Measurements from ENCODE around the gene TRERF1.
"Not testable (repeated sequence)": the region's sequence is repeated elsewhere in the genome, so short reads cannot be mapped to it uniquely, and the experiment has no call there.

Gene TRERF1

DNA sequence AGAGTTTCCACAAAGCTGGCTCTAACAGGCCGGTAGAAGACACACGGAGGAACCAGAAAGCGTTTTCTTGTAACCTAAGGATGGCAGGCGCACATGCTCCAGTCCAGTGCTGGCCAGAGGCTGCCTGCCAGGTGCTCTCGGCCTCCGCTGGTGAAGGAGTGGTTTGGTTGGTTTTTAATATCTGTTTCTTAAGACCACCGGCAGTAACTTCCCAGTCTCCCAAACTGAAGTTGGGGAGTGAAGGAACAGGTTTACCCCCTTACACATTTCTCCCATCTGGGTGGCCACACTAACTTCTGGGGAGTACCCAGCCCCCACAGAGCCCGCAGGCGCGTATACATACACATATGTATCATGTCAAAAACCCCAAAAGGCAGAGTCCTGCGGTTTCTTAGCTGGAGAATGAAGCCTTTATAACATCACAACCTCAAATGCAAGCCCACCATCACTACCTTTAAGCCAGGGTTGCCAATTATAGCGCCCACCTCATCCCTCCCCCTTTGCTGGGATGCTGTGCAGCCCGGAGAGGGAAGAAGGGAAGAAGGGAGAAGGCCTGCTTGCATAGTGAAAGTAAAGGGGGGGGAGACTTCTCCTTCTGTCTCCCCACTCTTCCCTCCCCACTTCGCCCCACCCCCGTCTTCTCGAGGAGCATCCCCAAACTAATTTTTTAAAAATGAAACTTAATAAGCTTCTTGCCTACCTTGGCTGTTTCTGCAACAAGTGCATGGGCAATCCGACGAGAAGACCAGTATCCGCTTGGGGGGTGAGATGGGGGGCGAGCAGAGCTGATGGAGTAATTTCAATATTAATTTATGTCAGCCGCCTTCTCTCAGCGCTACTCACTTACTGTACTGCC, 1.0 kb downstream of the TRERF1 start:
- no peak for DNase-seq (ENCODE audit: low spot score)

DNA sequence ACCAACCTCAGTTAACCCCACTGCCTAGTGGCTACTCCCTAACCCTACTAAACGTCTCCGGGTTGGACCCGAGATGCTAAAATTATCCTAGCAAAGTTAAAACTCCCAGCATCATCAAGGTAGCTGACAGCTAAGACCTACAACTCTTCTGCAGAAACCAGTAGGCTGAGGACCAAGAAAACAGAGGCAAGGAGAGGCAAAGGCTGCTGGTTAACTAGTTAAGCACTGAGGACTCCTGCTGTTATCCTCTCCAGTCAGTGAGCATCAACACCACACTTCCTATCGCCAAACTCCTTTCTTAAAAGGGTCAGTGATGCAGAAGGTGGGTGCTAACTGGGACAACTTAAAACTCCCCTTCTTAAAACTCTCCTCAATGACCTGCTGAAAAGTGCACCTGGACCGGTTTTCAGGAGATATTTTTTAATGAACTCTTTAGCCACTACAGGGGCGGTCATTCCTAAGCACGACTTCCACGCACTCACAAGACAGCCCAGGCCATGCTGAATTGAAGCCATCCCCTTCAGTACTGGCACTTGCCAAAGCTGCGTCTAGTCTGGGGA, 1.7 kb downstream of the TRERF1 start:
- DNase-seq (ENCODE audit: low spot score), result no peak

DNA sequence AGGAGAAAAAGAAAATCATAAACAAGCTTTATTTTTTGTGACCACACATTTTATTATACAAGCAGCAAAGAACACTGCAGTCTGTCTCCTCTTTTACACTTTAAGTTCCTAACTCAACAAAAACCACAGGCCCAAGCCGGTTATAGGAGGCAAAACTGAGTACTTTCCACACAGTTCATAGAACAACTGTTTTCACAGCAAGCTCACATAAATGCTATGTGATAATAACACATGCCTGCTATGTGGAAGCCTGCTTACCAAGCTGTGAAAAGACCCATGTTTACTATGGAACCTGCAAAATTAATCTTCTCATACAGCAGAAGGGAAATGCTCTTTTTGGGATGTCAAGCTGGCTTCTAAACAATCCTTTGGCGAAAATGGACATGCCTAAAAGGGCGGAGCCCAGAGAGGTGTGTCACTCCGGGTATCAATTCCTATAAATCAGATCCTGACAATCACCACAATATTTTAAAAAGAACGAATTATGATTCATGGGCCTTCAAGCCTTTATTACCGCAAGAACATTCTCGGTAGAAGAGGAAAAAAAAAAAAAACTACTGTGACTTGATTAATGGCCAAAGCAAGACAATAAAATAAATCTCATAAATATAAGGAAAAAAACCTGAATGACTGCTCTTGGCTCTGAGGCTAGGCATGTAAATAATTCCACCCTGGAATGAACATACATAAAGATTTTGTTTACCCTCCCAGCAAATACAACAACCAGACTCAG, 2.6 kb downstream of the TRERF1 start:
- peak; percentile 1 for DNase-seq (ENCODE audit: low spot score)

DNA sequence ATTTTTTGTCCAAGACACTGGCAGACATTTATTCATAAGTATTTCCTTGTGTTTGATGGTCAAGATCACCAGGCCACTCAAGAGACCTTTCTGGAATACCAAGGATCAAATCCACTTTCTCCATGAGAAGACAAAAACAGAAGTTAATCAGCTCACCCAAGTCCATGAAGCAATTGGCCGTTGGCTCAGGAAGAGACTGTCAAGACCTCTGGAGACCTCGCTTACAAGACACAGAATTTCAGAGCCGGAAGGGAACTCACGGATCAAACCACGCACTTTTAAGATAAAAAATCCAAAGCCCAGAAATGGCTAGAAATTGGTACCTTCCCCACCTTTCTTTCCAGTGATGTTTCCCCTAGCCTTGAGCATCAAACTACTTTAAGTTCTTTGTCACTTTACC, 3.3 kb downstream of the TRERF1 start:
- no peak for DNase-seq (ENCODE audit: low spot score)

DNA sequence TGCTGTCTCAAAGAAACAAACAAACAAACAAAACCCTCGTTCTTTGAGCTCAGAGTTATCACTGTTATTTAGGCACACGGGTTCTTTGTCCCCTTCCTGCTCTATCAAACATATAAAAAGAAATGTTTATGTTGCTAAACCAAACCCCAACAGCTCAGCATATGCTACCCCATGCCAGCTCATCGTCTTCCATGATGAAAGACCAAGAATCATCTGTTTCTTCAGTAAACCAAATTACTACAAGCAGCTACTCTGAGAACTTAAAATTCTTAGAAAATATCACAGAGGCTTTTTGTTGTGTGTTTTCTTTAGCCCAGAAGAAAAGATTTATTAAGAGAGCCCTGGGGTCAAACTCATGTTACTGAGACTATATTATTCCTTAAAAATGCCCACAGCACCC, 4.7 kb downstream of the TRERF1 start:
- DNase-seq (ENCODE audit: low spot score), result no peak

DNA sequence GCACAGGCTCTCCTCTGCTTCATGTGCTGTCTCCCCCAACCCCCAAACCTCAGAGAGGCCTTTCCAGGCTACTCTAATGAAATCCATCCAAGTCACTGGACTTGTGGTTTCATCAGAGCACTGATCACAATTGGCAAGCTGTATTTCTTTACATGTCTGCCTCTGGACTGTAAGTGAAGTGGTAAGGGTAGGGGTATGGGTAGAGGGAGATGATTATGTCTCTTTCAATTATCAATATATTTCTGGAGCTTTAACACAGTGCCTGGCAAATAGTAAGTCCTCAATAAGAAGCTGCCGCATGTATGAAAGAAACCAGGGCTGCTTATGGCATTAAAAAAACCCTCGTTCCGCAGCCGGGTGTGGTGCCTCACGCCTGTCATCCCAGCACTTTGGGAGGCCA, 5.4 kb downstream of the TRERF1 start:
- DNase-seq (ENCODE audit: low spot score), result no peak

DNA sequence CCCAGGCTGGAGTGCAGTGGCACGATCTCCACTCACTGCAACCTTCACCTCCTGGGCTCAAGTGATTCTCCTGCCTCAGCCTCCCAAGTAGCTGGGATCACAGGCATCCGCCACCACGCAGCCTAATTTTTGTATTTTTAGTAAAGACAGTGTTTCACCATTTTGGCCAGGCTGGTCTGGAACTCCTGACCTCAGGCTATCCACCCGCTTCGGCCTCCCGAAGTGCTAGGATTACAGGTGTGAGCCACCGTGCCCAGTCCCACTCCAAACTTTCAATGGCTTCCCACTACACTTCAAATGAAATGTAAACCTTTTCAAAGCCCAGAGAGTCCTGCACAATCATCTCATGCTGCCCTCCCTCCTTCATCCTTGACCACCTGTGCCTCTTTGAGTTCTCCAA, 5.8 kb downstream of the TRERF1 start:
- not testable (repeated sequence) for DNase-seq (ENCODE audit: low spot score)

DNA sequence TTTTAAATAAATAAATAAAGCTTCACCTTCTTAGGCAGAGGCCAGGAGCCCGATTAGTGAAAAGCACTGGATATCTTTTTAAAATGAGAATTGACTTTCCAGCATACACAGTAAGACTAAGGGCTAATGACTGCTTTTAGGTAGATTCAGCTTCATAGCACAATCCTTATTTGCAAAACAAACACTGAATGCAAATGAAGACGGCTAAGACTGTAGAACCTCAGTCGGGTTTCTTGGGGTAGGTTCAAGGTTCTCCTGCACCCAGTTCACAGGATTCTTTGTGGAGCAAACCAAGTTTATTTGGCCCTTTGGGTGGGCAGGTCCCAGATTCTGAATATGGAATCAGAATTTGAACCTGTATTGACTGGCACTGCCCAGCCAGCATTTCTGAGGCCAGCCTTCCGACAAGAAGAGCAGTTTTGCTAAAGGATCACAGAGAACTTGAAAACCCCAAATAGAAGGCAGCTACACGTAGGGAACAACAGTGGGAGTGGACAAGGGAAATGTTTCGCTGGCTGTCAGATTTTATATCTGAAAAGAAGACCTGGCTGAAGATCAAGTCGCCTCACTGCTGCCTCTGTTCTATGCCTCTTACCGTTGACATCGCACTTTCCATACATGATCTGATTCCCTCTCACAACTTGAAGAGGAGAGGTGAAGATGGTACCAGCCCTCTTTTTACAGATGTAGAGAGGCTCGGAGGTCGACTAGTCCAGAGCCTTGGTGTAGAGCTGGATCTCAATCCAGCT, 8.2 kb downstream of the TRERF1 start:
- DNase-seq (ENCODE audit: low spot score), result no peak

DNA sequence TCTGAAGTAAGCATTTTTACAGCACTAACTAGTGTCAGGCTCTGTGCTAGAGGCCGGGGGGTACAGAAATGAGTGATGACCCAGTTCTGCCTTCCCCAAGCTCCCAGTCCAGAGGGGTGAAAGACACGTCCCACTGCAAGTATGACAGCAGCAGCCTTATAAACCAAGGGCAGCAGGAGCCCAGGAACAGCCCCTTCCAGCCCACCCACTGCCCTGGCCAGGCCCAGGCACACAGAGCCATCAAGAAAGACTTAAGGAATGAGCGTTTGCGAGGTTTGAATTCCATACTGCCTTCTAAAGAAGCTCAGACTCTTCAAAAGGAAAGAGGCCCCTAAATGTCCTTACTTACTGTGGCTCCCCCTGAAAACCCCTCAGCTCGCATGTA, 10.0 kb downstream of the TRERF1 start:
- no peak for DNase-seq (ENCODE audit: low spot score)

DNA sequence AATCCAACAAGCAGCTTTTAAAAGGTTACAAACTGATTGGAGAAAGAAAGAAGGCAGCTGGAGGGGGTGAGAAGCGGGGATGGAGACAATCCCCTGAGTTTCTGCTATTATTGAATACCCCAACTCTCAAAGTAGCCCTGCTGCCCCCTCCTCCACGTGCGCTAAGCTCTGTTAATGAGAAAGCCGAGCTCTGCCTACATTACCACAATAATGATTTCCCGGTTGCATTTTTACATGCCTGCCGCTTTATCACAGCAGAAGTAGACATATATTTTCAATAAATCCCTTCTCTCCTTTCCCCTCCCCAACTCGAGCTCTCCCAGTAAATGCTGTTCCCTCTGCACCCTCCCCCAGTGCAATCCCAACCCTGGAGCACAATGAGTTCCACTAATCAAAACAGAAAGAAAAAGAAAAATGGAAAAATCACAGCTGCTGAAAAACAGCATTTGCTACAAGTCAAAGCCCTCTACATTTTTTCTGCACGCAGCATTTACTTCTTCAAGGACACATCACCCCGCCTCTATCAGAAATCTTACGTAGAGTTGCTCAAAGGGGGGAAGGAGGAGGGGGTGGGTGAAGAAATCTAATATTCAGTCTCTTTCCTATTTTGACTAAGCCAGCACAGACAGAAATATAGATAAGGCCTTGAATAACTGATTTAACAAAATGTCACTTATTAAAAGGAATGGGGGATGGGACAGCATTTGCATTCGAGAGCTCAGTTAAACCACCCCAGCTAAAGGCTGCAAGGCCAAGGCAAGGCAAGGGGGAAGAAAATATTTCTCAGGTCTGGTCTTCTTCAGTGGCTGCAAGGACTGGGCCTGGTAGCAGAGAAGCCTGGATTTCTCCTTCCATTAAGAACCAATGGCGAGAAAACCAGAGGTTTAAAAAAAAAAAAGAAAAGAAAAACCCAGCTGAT, 10.7 kb downstream of the TRERF1 start:
- no peak for DNase-seq (ENCODE audit: low spot score)

DNA sequence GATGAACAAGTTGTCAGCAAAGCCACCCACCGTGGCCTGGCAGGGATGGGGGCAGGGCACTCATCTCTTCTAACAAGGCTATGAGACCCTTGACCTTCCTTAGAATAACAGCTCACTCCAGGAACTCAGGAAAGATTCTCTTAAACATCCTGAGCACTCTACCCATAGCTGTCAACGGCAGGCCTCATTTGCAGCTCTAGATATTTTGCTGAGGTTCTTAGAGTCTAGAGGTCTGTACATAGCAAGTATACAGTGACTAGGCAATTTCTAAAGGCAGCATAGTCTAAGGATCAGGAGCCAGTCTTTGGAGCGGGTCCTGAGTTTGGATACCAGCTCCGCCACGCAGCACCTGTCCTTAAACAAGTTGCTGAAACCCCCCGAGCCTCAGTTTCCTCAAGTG, 11.7 kb downstream of the TRERF1 start:
- no peak for DNase-seq (ENCODE audit: low spot score)

DNA sequence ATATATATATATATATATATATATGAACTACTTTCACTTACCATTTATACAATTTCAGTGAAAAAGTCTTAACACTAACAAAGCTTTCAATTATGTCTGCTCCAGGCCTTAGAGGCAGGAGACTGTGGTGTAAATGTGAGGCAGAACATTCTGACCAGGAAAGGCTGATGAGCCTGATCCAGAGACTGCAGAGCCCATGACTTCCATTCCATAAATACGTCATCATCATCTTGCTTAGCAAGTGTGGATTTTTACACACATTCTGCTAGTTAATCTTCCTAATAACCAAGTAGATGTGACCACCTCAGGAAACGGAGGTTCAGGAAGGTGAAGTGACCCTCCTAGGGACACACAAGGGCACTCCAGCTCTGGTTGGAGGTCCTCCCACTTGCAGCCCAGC, 14.9 kb downstream of the TRERF1 start:
- DNase-seq (ENCODE audit: low spot score), result no peak

DNA sequence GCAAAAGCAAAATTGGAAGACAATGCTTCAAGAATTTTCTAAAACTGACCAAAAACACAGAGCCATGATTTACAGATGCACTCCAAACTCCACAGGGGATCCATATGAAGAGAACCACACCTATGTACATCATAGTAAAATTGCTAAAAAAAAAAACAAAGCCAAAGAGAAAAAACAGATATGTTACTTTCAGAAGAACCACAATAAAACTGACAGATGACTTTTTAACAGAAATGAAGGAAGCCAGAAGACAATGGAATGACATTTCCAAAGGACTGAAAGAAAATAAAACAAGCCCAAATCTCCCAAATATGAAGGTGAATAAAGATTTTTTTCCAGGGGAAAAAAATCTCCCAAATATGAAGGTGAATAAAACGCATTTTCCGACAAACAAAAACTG, 17.5 kb downstream of the TRERF1 start:
- DNase-seq (ENCODE audit: low spot score), result no peak

DNA sequence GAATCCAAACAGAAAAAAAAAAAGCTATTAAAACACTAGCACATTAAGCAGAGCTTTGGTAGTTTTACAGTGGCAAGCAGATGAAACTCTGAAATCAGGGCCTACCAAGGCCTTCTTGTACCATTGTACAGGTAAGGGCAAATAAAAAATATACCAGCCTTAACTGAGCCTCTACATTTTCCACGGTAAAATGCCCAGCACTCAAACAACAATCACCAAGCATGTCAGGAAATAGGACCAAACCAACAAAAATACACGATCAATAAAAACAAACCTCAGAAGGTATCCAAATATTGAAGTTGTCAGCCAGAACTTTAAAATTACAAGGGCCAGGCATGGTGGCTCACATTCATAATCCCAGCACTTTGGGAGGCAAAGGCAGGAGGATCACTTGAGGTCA, 18.3 kb downstream of the TRERF1 start:
- DNase-seq (ENCODE audit: low spot score), result no peak

DNA sequence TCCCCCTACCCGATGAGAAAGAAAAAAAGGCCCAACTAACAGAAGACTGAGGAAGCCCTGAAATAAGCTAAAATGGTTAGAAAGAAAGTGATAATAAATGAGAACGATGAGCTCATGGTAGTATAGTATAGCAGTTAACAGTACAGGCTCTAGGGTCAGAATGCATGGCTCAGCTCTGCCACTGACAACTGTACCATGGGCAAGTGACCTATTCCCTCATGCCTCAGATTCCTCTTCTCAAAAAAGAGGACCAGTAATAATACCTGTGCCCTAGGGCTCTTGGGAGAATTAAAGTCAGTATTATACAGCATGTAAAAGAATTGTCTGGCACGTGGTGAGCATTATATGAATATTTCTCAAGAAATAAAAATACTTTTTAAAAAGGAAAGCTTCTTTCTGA, 19.8 kb downstream of the TRERF1 start:
- no peak for DNase-seq (ENCODE audit: low spot score)

DNA sequence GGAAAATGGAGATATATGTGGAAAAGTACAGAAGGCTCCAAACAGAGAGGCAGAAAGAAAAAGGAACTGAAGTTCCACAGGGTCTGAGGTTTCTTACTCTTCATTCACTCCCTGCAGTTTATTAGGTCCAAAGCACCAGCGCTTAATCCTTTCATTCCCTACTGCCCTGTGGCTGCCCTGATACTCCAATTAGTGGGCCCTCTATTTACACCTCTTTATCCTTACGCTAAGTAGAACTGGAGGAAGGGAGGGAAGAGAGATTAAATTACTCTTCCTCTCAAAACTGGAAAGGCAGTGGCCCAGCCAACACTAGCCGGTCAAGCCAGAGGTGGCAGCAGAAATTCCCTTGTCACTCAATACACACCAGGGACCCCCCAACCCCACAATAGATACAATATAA, 20.4 kb downstream of the TRERF1 start:
- no peak for DNase-seq (ENCODE audit: low spot score)

DNA sequence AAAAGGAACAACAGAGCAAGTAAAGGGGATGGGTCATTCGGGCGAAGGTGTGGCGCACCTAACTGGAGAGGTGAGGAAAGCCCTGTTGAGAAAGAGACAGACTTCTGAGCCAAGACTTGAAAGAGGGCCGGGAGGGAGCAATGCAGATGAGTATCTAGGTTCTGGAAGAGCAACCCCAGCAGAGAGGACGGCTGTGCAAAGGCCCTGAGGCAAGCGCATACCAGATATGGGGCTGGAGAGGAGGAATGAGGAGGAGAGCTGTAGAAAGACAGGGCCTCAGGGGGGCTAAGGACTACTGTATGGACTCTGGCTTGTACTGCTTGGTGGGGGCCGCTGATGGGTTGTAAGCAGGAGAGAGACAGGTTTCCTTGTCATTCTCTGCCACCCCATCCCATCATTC, 21.9 kb downstream of the TRERF1 start:
- no peak for DNase-seq (ENCODE audit: low spot score)

DNA sequence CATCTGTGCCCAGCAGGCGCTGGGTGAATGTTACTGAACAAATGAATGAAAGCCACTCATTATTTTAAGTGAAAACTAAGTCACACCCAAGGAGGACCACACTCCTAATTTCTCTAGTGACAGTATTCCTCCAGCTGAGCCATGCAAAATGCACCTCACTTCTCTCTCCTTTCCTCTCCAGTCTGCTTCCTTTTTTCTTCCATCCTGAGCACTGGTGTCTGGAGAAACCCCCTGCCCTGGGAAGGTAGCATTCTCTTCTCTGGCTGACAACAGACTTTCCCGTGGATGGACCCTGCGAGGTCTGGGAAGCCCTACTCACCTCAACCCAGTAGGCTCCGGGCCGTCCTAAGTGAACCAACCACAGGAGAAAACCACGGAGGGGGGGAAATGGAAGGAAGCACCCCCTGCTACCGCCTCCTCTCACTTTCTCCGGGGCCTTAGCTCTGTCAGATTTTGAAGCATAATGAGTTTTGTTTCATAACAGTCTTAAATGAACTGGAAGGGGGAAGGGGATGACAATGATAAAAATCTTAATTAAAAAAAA, 22.6 kb downstream of the TRERF1 start:
- DNase-seq (ENCODE audit: low spot score), result no peak

DNA sequence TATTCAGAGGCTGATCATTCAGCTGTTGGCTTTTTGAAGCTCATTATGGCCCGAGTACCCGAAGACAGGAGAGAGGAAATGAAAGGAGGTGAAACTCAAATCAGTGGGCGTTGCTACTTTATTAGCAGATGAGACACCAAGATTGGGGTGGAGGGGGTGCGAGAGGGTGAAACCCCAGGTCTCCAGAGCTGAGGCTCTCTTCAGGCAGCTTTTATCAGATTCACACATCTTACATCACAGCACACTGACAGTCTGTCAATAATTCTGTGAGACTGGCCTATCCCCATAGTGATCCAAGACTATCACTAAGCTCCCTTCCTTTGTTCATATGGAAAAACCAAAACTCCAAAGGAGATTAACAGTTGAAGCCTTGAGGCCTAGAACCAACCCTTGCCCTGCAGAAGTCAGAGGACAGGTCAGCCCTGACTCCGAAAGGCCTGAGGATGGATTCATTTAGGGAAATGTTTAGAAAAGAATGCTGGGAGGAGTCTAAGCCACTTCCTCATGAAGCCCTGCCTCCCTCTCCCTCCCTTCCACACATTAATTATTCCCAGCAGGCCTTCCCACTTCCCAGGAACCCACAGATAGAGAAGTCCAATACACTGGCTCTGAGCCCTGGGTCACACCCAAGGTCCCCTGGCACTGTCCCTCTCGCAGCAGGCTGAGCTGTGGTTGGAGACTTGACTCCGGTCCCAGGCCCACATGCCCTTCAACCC, 23.2 kb downstream of the TRERF1 start:
- DNase-seq (ENCODE audit: low spot score), result no peak

DNA sequence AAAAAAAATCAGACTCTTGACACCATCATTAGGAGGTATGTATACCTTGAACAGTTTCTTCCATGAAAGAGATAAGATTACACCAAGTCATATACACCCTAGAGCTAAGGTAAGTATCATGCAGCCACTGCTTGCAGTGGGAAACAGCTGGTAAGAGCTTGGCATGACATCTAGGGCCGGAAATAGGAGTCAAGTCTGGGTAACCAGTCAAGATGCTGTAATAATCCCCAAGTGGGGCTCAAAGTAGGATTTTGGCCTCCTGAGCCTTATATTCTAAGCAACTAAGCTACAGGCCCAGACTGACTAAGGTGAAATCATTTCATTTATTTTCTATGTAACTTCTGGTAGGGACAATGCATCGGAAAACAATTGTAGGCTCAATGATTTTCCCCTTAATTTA, 23.9 kb downstream of the TRERF1 start:
- DNase-seq (ENCODE audit: low spot score), result no peak

DNA sequence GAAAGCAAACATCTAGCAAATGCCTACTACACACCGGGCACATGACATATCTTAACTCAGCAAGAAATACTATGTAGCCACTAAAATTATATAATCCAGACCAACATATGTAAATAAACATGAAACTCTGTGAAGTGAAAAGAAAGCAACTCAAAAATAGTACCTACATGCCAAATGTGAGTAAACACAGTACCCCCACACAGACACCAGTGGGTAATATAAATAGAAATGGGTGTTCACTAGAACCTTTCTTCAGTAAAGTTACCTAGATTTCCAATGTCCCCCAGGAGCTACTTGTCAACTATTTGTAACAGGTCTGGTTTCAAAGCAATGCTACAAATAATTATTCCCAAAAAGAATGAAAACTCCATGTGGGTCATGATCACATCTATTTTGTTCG, 25.5 kb downstream of the TRERF1 start:
- no peak for DNase-seq (ENCODE audit: low spot score)
